GM12878 (cell line): ENCODE data around the gene MEI1. TPM values are rescaled to one million over a fixed set of nuclear protein-coding genes. Genes with fewer than 3 reads are reported as not detected.

Experiments used
- ATF2 ChIP-seq: IDR thresholded peaks from 2 replicates; pipeline ENCODE4 v1.6.1; 2012; ENCODE audit warnings: low read length, inconsistent platforms
- ATF7 ChIP-seq: fragments of 450-650 bp; IDR thresholded peaks from 2 replicates; pipeline ENCODE4 v1.6.1; 2016; ENCODE audit warnings: low read depth, mild to moderate bottlenecking
- CBFB ChIP-seq: IDR thresholded peaks from 2 replicates; pipeline ENCODE4 v1.6.1; 2016; ENCODE audit warnings: antibody characterized with exemption, low read depth
- CREB1 ChIP-seq: IDR thresholded peaks from 2 replicates; pipeline ENCODE4 v1.6.1; 2012; ENCODE audit warnings: low read depth, mild to moderate bottlenecking, inconsistent platforms
- EP300 ChIP-seq, 2 experiments: fragments of 150-350 bp in 1 of 2; IDR thresholded peaks; 2 replicates each; pipeline ENCODE4 v1.6.1; 2011 to 2012; ENCODE audit warnings: low read depth in 2 of 2, low read length in 2 of 2, borderline replicate concordance in 1 of 2, improper control_type of control experiment in 1 of 2, inconsistent platforms in 1 of 2; ENCODE audit not compliant: control insufficient read depth in 1 of 2
- LARP7 ChIP-seq: fragments of 450-650 bp; IDR thresholded peaks from 2 replicates; pipeline ENCODE4 v1.6.1; 2017; ENCODE audit warnings: mild to moderate bottlenecking
- MEF2A ChIP-seq: IDR thresholded peaks from 2 replicates; pipeline ENCODE4 v1.6.1; 2011; ENCODE audit warnings: low read depth, mild to moderate bottlenecking, low read length, moderate library complexity; ENCODE audit not compliant: insufficient read depth
- MLLT1 ChIP-seq: fragments of 450-650 bp; IDR thresholded peaks from 2 replicates; pipeline ENCODE4 v1.6.1; 2016; ENCODE audit warnings: mild to moderate bottlenecking
- MTA2 ChIP-seq: fragments of 450-650 bp; IDR thresholded peaks from 2 replicates; pipeline ENCODE4 v1.6.1; 2016; ENCODE audit warnings: low read depth, mild to moderate bottlenecking, moderate library complexity
- MXI1 ChIP-seq: fragments of 150-350 bp; IDR thresholded peaks from 2 replicates; pipeline ENCODE4 v1.6.1; 2011; ENCODE audit warnings: low read depth, mild to moderate bottlenecking, inconsistent platforms, low read length, improper control_type of control experiment
- MYB ChIP-seq: fragments of 150-350 bp; IDR thresholded peaks from 2 replicates; pipeline ENCODE4 v1.6.1; 2014; ENCODE audit warnings: mild to moderate bottlenecking, low read depth, low read length, borderline replicate concordance
- NBN ChIP-seq: fragments of 450-650 bp; IDR thresholded peaks from 2 replicates; pipeline ENCODE4 v1.6.1; 2016
- NFYB ChIP-seq: IDR thresholded peaks from 2 replicates; pipeline ENCODE4 v1.6.1; 2011; ENCODE audit warnings: low read depth, mild to moderate bottlenecking, low read length, improper control_type of control experiment, moderate library complexity; ENCODE audit not compliant: insufficient read depth
- NKRF ChIP-seq: fragments of 450-650 bp; conservative IDR thresholded peaks from 2 replicates; pipeline ENCODE4 v1.6.1; 2017; ENCODE audit warnings: mild to moderate bottlenecking, moderate library complexity
- POLR2A ChIP-seq: IDR thresholded peaks from 2 replicates; pipeline ENCODE4 v1.6.1; 2011; ENCODE audit warnings: low read depth, mild to moderate bottlenecking, low read length
- POLR2AphosphoS2 ChIP-seq: IDR thresholded peaks from 2 replicates; pipeline ENCODE4 v1.6.1; 2011; ENCODE audit warnings: low read depth, mild to moderate bottlenecking, low read length, improper control_type of control experiment, moderate library complexity
- POLR2AphosphoS5 ChIP-seq: IDR thresholded peaks from 2 replicates; pipeline ENCODE4 v1.6.1; 2011; ENCODE audit warnings: mild to moderate bottlenecking, low read length, inconsistent platforms
- SIN3A ChIP-seq: IDR thresholded peaks from 2 replicates; pipeline ENCODE4 v1.6.1; 2012; ENCODE audit warnings: low read depth, low read length, improper control_type of control experiment
- SMAD1 ChIP-seq: fragments of 450-650 bp; IDR thresholded peaks from 2 replicates; pipeline ENCODE4 v1.6.1; 2018; ENCODE audit warnings: mild to moderate bottlenecking, low read depth; ENCODE audit not compliant: partially characterized antibody
- SREBF1 ChIP-seq: IDR thresholded peaks from 2 replicates; pipeline ENCODE4 v1.6.1; 2012; ENCODE audit warnings: mild to moderate bottlenecking, low read length
- SRF ChIP-seq, 2 experiments: IDR thresholded peaks; 2 replicates each; pipeline ENCODE4 v1.6.1; 2011; ENCODE audit warnings: low read depth in 2 of 2, low read length in 2 of 2, mild to moderate bottlenecking in 1 of 2, moderate library complexity in 1 of 2
- TBL1XR1 ChIP-seq: IDR thresholded peaks from 2 replicates; pipeline ENCODE4 v1.6.1; 2012; ENCODE audit warnings: low read depth, low read length, improper control_type of control experiment
- TCF3 ChIP-seq: IDR thresholded peaks from 2 replicates; pipeline ENCODE4 v1.6.1; 2012; ENCODE audit warnings: low read depth, mild to moderate bottlenecking, low read length, borderline replicate concordance; ENCODE audit not compliant: insufficient read depth
- polyA plus RNA-seq, 11 experiments: library from polyadenylated mRNA; depleted of rRNA in 4 of 11; unstranded in 6 of 11; stranded (reverse) in 5 of 11; fragments of >200 nt; fragmentation: Nextera tagmentation in 4 of 11; fragmentation: Illumina TruSeq in 1 of 11; extraction: Ambion mirVana in 4 of 11; extraction: Trizol in 1 of 11; gene quantifications; 1 replicate in 1 of 11; 2 replicates in 10 of 11; pipeline versions ENCODE4 v1.2.1 to v1.2.3, GENCODE V29; 2011 to 2016; ENCODE audit warnings: inconsistent platforms in 2 of 11, missing spikeins in 2 of 11, low read depth in 1 of 11
- total RNA-seq, 4 experiments: library from RNA; depleted of rRNA in 3 of 4; stranded (reverse); fragments of >200 nt in 3 of 4; fragmentation: Illumina TruSeq in 1 of 4; extraction: Trizol in 1 of 4; gene quantifications; 2 replicates each; pipeline versions ENCODE4 v1.2.1 to v1.2.3, GENCODE V29; 2013 to 2021
- TF ChIP-seq, protein P1 (sequence below): fragments of 450-650 bp; IDR thresholded peaks from 2 replicates; pipeline ENCODE4 v1.6.1; 2017; ENCODE audit warnings: low read depth, mild to moderate bottlenecking, moderate library complexity

Gene MEI1
- total and polyA plus RNA-seq, 10 of the 15 experiments (the other 5 are each of a cell fraction or from before 2014, with no cell fraction given): 27.9 to 48.9 (median 35.8) TPM

DNA sequence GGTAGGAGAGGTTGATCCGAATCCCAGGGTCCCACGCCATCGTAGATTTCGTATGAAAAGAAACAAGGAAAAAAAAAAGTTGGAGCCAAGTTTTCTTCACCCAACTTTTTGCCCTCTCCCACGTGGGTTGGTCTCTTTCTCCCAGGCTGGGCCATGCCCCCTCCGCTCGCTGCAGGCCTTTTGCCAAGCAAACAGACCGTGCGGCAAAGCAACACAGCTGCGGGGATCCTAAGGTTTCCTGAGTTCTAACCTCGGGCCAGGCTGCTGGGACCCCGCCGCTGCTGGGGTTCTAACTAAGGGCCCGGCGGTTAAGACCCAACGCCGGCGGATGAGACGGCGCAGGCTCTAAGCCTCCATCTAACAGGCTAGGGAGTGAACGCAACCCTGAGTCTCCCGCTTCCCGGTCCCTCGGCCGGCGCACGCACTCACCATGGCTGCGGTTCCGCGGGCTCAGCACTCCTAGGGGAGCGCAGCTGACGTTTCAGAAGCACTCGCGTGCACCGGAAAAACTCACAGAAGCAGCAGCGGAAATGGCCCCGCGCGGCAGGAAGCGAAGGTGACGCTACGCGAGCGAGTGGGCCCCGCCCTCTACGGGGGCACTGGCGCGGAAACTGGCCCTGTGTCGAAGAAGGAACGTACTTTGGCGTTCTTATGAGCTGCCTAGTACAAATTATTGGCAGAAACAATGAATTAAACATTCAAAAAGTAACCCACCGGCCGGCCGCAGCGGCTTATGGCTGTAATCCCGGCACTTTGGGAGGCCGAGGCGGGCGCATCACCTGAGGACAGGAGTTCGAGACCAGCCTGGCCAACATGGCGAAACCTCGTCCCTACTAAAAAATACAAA, 10.7 kb upstream of the MEI1 start, which contains the start of gene SNU13 (continued):
- TF ChIP-seq ATF2 (no peak; the same call in 1 of the 2 replicates), MTA2 (0 out of 2 replicates have a peak, but pooled peaks have one; percentile 5), POLR2AphosphoS2 (peak; percentile 68; the same call in 1 of the 2 replicates), ATF7 (peak; percentile 74), MXI1 (peak; percentile 88), MYB (no peak), EP300 (IDR thresholded peaks at IDR 0.05; ENCODE audit: borderline replicate concordance in 1 of 2, control insufficient read depth in 1 of 2, low read depth in 2 of 2, low read length in 2 of 2) (peak in 1 of 2 experiments; percentile 36; a peak in 1 of 4 replicates), POLR2A (peak; percentile 90), POLR2AphosphoS5 (peak; percentile 93), MLLT1 (peak; percentile 30; the same call in 1 of the 2 replicates), TCF3 (0 out of 2 replicates have a peak, but pooled peaks have one; percentile 11), SRF (IDR thresholded peaks at IDR 0.05; ENCODE audit: low read depth in 2 of 2, low read length in 2 of 2) (0 out of 4 replicates have a peak, but pooled peaks of 1 of the 2 experiments have one; percentile 3), SMAD1 (peak; percentile 63), CREB1 (peak; percentile 94), SIN3A (0 out of 2 replicates have a peak, but pooled peaks have one; percentile 58), CBFB (peak; percentile 86), MEF2A (no peak), TBL1XR1 (no peak), SREBF1 (no peak), NBN (peak; percentile 62; the same call in 1 of the 2 replicates), LARP7 (peak; percentile 29), NFYB (no peak), NKRF (peak; percentile 45)
- TF ChIP-seq, protein P1, sequence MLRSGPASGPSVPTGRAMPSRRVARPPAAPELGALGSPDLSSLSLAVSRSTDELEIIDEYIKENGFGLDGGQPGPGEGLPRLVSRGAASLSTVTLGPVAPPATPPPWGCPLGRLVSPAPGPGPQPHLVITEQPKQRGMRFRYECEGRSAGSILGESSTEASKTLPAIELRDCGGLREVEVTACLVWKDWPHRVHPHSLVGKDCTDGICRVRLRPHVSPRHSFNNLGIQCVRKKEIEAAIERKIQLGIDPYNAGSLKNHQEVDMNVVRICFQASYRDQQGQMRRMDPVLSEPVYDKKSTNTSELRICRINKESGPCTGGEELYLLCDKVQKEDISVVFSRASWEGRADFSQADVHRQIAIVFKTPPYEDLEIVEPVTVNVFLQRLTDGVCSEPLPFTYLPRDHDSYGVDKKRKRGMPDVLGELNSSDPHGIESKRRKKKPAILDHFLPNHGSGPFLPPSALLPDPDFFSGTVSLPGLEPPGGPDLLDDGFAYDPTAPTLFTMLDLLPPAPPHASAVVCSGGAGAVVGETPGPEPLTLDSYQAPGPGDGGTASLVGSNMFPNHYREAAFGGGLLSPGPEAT: peak; percentile 57; the same call in 1 of the 2 replicates
